Small intestine (tissue), 7 donors: ENCODE results near the gene RING1. TPM values are rescaled to one million over a fixed set of nuclear protein-coding genes. Genes with fewer than 3 reads are reported as not detected.
"Not testable (repeated sequence)": the region's sequence is repeated elsewhere in the genome, so short reads cannot be mapped to it uniquely, and the experiment has no call there.

Experiments used
- DNase-seq, 2 donors: peaks; one replicate each; pipeline versions ENCODE4 v3.0.0 to v3.0.0-alpha.2; 2013
- FAIRE-seq: peaks from 2 replicates; lab custom pipeline; 2012; peaks lifted over from hg19 to GRCh38; lab: Jason Lieb, UNC
- H3K27ac ChIP-seq, 3 donors: one replicate each; pipeline ENCODE4 v1.5.1; 2013; ENCODE audit warnings: low read length in 2 of 3, mild to moderate bottlenecking in 2 of 3, control low read depth in 1 of 3, inconsistent platforms in 1 of 3, low read depth in 1 of 3, moderate library complexity in 1 of 3
- H3K27me3 ChIP-seq, 3 donors: one replicate each; pipeline ENCODE4 v1.6.1; 2013; ENCODE audit warnings: low read length in 3 of 3, inconsistent platforms in 1 of 3; ENCODE audit not compliant: control insufficient read depth in 3 of 3, insufficient read depth in 3 of 3
- H3K36me3 ChIP-seq, 3 donors: one replicate each; pipeline ENCODE4 v1.6.1; 2013; ENCODE audit warnings: low read length in 3 of 3, inconsistent platforms in 1 of 3, low read depth in 1 of 3, mild to moderate bottlenecking in 1 of 3, moderate library complexity in 1 of 3; ENCODE audit not compliant: control insufficient read depth in 3 of 3, insufficient read depth in 2 of 3
- H3K4me1 ChIP-seq, 3 donors: one replicate each; pipeline ENCODE4 v1.6.1; 2013; ENCODE audit warnings: low read length in 2 of 3, inconsistent platforms in 1 of 3, low read depth in 1 of 3, mild to moderate bottlenecking in 1 of 3, moderate library complexity in 1 of 3; ENCODE audit not compliant: control insufficient read depth in 3 of 3, insufficient read depth in 2 of 3
- H3K4me3 ChIP-seq, 3 donors: one replicate each; pipeline ENCODE4 v1.5.1; 2013; ENCODE audit warnings: low read length in 3 of 3, control low read depth in 1 of 3, inconsistent platforms in 1 of 3, low read depth in 1 of 3, mild to moderate bottlenecking in 1 of 3, moderate library complexity in 1 of 3
- H3K9me3 ChIP-seq, 2 donors: one replicate each; pipeline ENCODE4 v1.6.1; 2013; ENCODE audit warnings: low read depth in 1 of 2, low read length in 1 of 2; ENCODE audit not compliant: control insufficient read depth in 2 of 2, insufficient read depth in 1 of 2
- WGBS, 3 donors: extraction: QIAGEN DNeasy Blood & Tissue Kit; methylation state at CpG; one replicate each; pipeline ENCODE4 v1.1.7; 2013; 5-methylcytosine and 5-hydroxymethylcytosine counted together
- polyA plus RNA-seq, 4 donors: library from polyadenylated mRNA; stranded (reverse) in 3 of 4; unstranded in 1 of 4; fragments of 200-250 nt in 3 of 4; fragments of 120-200 nt in 1 of 4; gene quantifications; one replicate each; pipeline versions ENCODE4 v1.2.1 to v1.2.3, GENCODE V29; 2013
- donor health status: healthy with polysubstance abuse.
- donor health status: control.
- donor health status: control.
- donor health status: Bipolar disorder and iron deficiency.
- donor health status: healthy.

Gene RING1
- polyA plus RNA-seq, 4 donors, result 30.4 to 46.7 (median 41.8) TPM

- no peaks in the 10 kb centered on the region for H3K9me3 ChIP-seq
- H3K4me1 ChIP-seq, result peaks cover 3 to 12% (median 4%) of the 10 kb centered on the region in 3 donors
- H3K27me3 ChIP-seq, result peaks cover 2 to 38% (median 3%) of the 10 kb centered on the region in 3 donors
- no peak overlapping the region for H3K27ac ChIP-seq
- no peaks in the 10 kb centered on the region for H3K36me3 ChIP-seq
- 63 to 66% (median 63%) methylated on average over 3 of the region's 3 CpGs for WGBS, 3 donors
- DNase-seq, result no peak
- no peak for FAIRE-seq
- no peak overlapping the region for H3K4me3 ChIP-seq
Measured at GRCh38 chr6:33217681-33218080, 9.4 kb downstream of the RING1 start.

- H3K4me3 ChIP-seq, H3K27ac ChIP-seq, H3K9me3 ChIP-seq, FAIRE-seq, H3K36me3 ChIP-seq, DNase-seq, H3K4me1 ChIP-seq: not testable (repeated sequence)
- H3K27me3 ChIP-seq, result peaks cover 0 to 11% (median 0%) of the 10 kb centered on the region in 3 donors
- WGBS, 3 donors, result 48 to 60% (median 56%) methylated on average over 14 of the region's 14 CpGs
Measured at GRCh38 chr6:33226503-33227120, 18.3 kb downstream of the RING1 start.

DNA sequence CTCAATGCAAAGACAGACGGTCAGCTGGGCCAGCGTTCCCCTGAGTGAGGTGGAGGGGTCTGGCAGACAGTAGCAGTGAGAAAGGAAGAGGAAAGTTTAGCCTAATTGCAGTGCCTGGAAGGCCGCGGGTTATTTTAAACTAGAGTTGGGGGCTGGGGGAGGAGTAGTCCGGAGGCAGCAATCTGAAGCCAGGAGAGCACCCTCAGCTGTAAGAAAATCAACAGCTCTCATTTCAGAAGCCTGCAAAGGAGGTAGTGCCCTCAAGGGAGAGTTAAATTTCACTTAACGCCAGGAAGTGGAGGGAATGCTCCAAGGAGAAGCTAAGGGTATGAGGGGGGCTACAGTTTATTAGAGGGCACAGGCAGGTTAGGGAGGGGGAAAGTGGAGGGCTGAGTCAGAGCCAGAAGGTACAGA, 26.9 kb downstream of the RING1 start:
- Histone ChIP-seq H3K4me1 (no peaks in the 10 kb centered on the region), H3K36me3 (no peaks in the 10 kb centered on the region), H3K27me3 (peaks cover 0 to 30% (median 0%) of the 10 kb centered on the region in 3 donors), H3K27ac (no peak overlapping the region), H3K9me3 (no peaks in the 10 kb centered on the region), H3K4me3 (no peak overlapping the region)
- WGBS, 3 donors, result 24 to 37% (median 33%) methylated on average over 6 of the region's 6 CpGs
- FAIRE-seq, result no peak
- DNase-seq, result no peak

DNA sequence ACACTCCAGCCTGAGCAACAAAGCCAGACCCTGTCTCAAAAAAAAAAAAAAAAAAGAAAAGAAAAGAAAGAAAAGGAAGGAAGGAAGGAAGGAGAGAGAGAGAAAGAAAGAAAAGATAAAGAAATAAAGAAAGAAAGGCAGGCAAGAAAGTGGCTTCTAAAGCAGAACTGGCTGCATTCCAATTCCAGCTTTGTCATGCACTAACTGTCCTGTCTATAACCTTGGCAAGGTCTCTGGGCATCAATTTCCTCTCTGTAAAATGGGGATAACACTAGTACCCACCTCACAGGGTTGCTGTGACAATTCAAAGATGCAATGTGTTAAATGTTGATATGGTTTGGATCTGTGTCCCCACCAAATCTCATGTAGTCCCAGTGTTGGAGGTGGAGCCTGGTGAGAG, 28.0 kb downstream of the RING1 start:
- Histone ChIP-seq H3K27ac (no peak overlapping the region), H3K9me3 (no peaks in the 10 kb centered on the region), H3K4me1 (no peaks in the 10 kb centered on the region), H3K4me3 (no peak overlapping the region), H3K36me3 (no peaks in the 10 kb centered on the region), H3K27me3 (peaks cover 0 to 34% (median 0%) of the 10 kb centered on the region in 3 donors)
- FAIRE-seq, result no peak
- no peak for DNase-seq

DNA sequence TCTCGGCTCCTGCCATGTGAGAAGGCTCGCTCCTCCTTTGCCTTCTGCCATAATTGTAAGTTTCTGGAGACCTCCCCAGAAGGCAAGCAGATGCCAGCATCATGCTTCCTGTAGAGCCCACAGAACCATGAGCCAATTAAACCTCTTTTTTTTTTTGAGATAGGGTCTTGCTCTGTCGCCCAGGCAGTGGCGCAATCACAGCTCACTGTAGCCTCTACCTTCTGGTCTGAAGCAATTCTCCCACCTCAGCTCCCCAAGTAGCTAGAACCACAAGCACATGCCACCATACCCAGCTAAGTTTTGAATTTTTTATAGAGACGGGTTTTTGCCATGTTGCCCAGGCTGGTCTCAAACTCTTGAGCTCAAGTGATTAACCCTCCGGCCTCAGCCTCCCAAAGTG, 28.6 kb downstream of the RING1 start:
- WGBS, 3 donors, result 87 to 91% (median 89%) methylated on average over 6 of the region's 6 CpGs
- Histone ChIP-seq H3K4me1 (no peaks in the 10 kb centered on the region), H3K27me3 (peaks cover 0 to 34% (median 0%) of the 10 kb centered on the region in 3 donors), H3K27ac (no peak overlapping the region), H3K9me3 (no peaks in the 10 kb centered on the region), H3K4me3 (no peak overlapping the region), H3K36me3 (no peaks in the 10 kb centered on the region)
- DNase-seq (no peak), FAIRE-seq (no peak)

- Histone ChIP-seq H3K27ac (no peak overlapping the region), H3K4me3 (no peak overlapping the region), H3K27me3 (peaks cover 0 to 32% (median 0%) of the 10 kb centered on the region in 3 donors), H3K4me1 (no peaks in the 10 kb centered on the region), H3K9me3 (no peaks in the 10 kb centered on the region), H3K36me3 (no peaks in the 10 kb centered on the region)
- FAIRE-seq (no peak), DNase-seq (no peak)
- 41 to 59% (median 56%) methylated on average over 2 of the region's 2 CpGs for WGBS, 3 donors
Measured at GRCh38 chr6:33237741-33238140, 29.4 kb downstream of the RING1 start.

DNA sequence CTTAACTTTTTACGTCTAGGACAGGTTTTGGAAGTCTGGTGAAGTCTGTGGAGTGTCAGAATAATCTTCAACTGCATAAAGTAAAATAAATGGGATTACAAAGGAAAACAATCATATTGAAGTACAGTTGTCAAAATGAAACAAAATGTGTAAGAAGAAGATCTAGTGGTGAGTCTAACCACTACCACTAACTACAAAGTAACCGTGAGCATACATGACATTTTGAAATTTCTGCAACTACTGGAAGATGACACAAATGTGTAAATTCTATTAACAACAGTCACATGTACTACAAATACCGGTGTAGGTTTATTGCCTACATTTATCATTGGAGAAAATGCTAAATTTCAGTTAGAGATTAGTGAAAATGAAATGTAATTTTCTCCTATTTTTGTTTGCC, 33.7 kb downstream of the RING1 start:
- H3K4me3 ChIP-seq, result no peak overlapping the region
- no peaks in the 10 kb centered on the region for H3K36me3 ChIP-seq
- H3K9me3 ChIP-seq, result no peaks in the 10 kb centered on the region
- WGBS, 3 donors, result 46 to 60% (median 48%) methylated on average over 3 of the region's 3 CpGs
- no peaks in the 10 kb centered on the region for H3K4me1 ChIP-seq
- peaks cover 0 to 23% (median 0%) of the 10 kb centered on the region in 3 donors for H3K27me3 ChIP-seq
- FAIRE-seq (no peak), DNase-seq (no peak)
- H3K27ac ChIP-seq, result no peak overlapping the region

DNA sequence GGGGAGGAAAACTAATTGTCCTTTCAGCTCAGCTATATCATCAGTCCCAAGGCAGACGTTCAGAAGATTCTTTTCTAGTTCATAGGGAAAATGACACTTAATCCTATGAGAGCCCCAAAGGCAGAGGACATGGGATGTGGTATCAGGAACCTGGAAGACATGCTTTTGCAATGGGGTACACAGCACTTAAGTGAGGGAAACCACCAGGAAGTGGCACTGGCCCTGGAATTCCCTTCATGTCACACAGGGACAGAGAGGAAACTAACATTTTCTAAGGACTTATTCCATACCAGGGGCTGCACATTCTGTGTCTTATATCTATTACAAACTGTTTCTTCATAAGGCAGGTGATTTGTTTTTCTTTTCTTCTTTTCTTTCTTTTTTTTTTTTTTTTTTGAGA, 35.2 kb downstream of the RING1 start:
- no peak overlapping the region for H3K27ac ChIP-seq
- DNase-seq, result no peak
- no peaks in the 10 kb centered on the region for H3K36me3 ChIP-seq
- no peak overlapping the region for H3K4me3 ChIP-seq
- no peaks in the 10 kb centered on the region for H3K9me3 ChIP-seq
- peaks cover 0 to 5% (median 0%) of the 10 kb centered on the region in 3 donors for H3K4me1 ChIP-seq
- WGBS, 3 donors, result 31 to 51% (median 36%) methylated on average over 1 of the region's 1 CpG
- H3K27me3 ChIP-seq, result peaks cover 0 to 32% (median 0%) of the 10 kb centered on the region in 3 donors
- FAIRE-seq, result no peak
